A549 (cell line): ENCODE measurements around the gene PLA2G10. TPM values are rescaled to one million over a fixed set of nuclear protein-coding genes. Genes with fewer than 3 reads are reported as not detected.

ENCODE experiments used
- ATAC-seq, 2 experiments: fragments of 200-7000 bp in 1 of 2; fragments of >200 bp in 1 of 2; cut with Nextera tagmentation in 1 of 2; cut with Tn5 transposase in 1 of 2; 3 replicates each; pipeline versions ENCODE4 v1.8.0 to v1.9.1; 2018 to 2020; ENCODE audit warnings: mild to moderate bottlenecking in 1 of 2, moderate library complexity in 1 of 2
- CTCF ChIA-PET: fragments of 300-600 bp; sonication (Branson Sonifier 250); formaldehyde crosslinking; extraction: SDS; loops from one replicate; lab custom pipeline; 2021; ENCODE audit warnings: antibody characterized with exemption, inconsistent platforms; lab: Yijun Ruan, JAX
- POLR2A ChIA-PET: fragments of 350-600 bp; formaldehyde crosslinking; extraction: SDS; loops from one replicate; lab custom pipeline; 2021; ENCODE audit warnings: antibody characterized with exemption, inconsistent platforms; lab: Yijun Ruan, JAX
- DNase-seq, 2 experiments: peaks; one replicate each; pipeline versions ENCODE4 v3.0.0 to v3.0.0-alpha.2; 2011 to 2016; ENCODE audit warnings: low read depth in 1 of 2, low spot score in 1 of 2
- FAIRE-seq: peaks from 2 replicates; lab custom pipeline; 2011; peaks lifted over from hg19 to GRCh38; lab: Jason Lieb, UNC
- H3K27ac ChIP-seq, 2 experiments: fragments of >200 bp; sonication (Bioruptor Twin); formaldehyde crosslinking; 3 replicates each; pipeline ENCODE4 v1.5.1; 2016 to 2017
- H3K4me1 ChIP-seq: fragments of >200 bp; sonication (Bioruptor Twin); formaldehyde crosslinking; 3 replicates; pipeline ENCODE4 v1.6.1; 2016
- H3K4me2 ChIP-seq: fragments of >200 bp; sonication (Bioruptor Twin); formaldehyde crosslinking; 3 replicates; pipeline ENCODE4 v1.6.1; 2016
- H3K4me3 ChIP-seq: fragments of >200 bp; sonication (Bioruptor Twin); formaldehyde crosslinking; 3 replicates; pipeline ENCODE4 v1.5.1; 2016
- H3K9me3 ChIP-seq: fragments of >200 bp; sonication (Bioruptor Twin); formaldehyde crosslinking; 3 replicates; pipeline ENCODE4 v1.6.1; 2016
- CBX2 ChIP-seq: fragments of 200-600 bp; sonication (generic); IDR thresholded peaks from 2 replicates; pipeline ENCODE4 v1.6.1; 2016; ENCODE audit warnings: low read depth, mild to moderate bottlenecking, borderline replicate concordance
- CEBPB ChIP-seq, 2 experiments: fragments of >200 bp in 1 of 2; sonication (Bioruptor Twin) in 1 of 2; formaldehyde crosslinking in 1 of 2; IDR thresholded peaks; 2 replicates each; pipeline ENCODE4 v1.6.1; 2012 to 2016
- EP300 ChIP-seq, 2 experiments: fragments of >200 bp; sonication (Bioruptor Twin); formaldehyde crosslinking; IDR thresholded peaks; 2 replicates in 1 of 2; 3 replicates in 1 of 2; pipeline ENCODE4 v1.6.1; 2016 to 2017
- ESRRA ChIP-seq: fragments of 150-350 bp; IDR thresholded peaks from 2 replicates; pipeline ENCODE4 v1.6.1; 2014; ENCODE audit warnings: mild to moderate bottlenecking, low read length, borderline replicate concordance
- FOSB ChIP-seq: fragments of 250-450 bp; sonication (Bioruptor Pico); IDR thresholded peaks from 2 replicates; pipeline ENCODE4 v1.5.0; 2020; ENCODE audit warnings: mild to moderate bottlenecking, moderate library complexity
- FOXS1 ChIP-seq: fragments of 250-450 bp; sonication (Bioruptor Pico); IDR thresholded peaks from 2 replicates; pipeline ENCODE4 v1.5.0; 2020; ENCODE audit warnings: mild to moderate bottlenecking, moderate library complexity
- GATA3 ChIP-seq: IDR thresholded peaks from 2 replicates; pipeline ENCODE4 v1.6.1; 2012; ENCODE audit warnings: borderline replicate concordance
- HOXB5 ChIP-seq: fragments of 250-450 bp; sonication (Bioruptor Pico); IDR thresholded peaks from 2 replicates; pipeline ENCODE4 v1.5.0; 2020; ENCODE audit warnings: mild to moderate bottlenecking, moderate library complexity
- KDM1A ChIP-seq: fragments of 200-600 bp; sonication (generic); IDR thresholded peaks from 2 replicates; pipeline ENCODE4 v1.6.1; 2016; ENCODE audit warnings: low read depth, mild to moderate bottlenecking
- KDM5A ChIP-seq: fragments of 200-600 bp; sonication (generic); IDR thresholded peaks from 2 replicates; pipeline ENCODE4 v1.6.1; 2016; ENCODE audit warnings: antibody characterized with exemption, mild to moderate bottlenecking
- MAZ ChIP-seq: fragments of 150-350 bp; IDR thresholded peaks from 2 replicates; pipeline ENCODE4 v1.6.1; 2014; ENCODE audit warnings: antibody characterized with exemption, low read depth, low read length, borderline replicate concordance
- NFE2L2 ChIP-seq: fragments of 150-350 bp; conservative IDR thresholded peaks from 2 replicates; pipeline ENCODE4 v1.6.1; 2014; ENCODE audit warnings: low read length
- NR3C1 ChIP-seq: fragments of >200 bp; sonication (Bioruptor Twin); formaldehyde crosslinking; IDR thresholded peaks from 3 replicates; pipeline ENCODE4 v1.6.1; 2017
- RARB ChIP-seq: fragments of 250-450 bp; sonication (Bioruptor Pico); IDR thresholded peaks from 2 replicates; pipeline ENCODE4 v1.8.0; 2021; ENCODE audit warnings: mild to moderate bottlenecking, moderate library complexity
- RNF2 ChIP-seq: fragments of 200-600 bp; sonication (generic); IDR thresholded peaks from 2 replicates; pipeline ENCODE4 v1.6.1; 2016; ENCODE audit warnings: low read depth, mild to moderate bottlenecking, antibody characterized with exemption, moderate library complexity, borderline replicate concordance
- SMC3 ChIP-seq: fragments of >200 bp; sonication (Bioruptor Twin); formaldehyde crosslinking; IDR thresholded peaks from 3 replicates; pipeline ENCODE4 v1.6.1; 2018; ENCODE audit warnings: inconsistent platforms
- SREBF2 ChIP-seq: fragments of 450-650 bp; IDR thresholded peaks from 2 replicates; pipeline ENCODE4 v1.6.1; 2014; ENCODE audit warnings: mild to moderate bottlenecking, moderate library complexity
- ZFP36 ChIP-seq: fragments of 450-650 bp; IDR thresholded peaks from 2 replicates; pipeline ENCODE4 v1.6.1; 2014; ENCODE audit warnings: borderline replicate concordance; ENCODE audit not compliant: partially characterized antibody
- ZSCAN20 ChIP-seq: fragments of 250-450 bp; sonication (Bioruptor Pico); IDR thresholded peaks from 2 replicates; pipeline ENCODE4 v1.8.0; 2022; ENCODE audit warnings: mild to moderate bottlenecking, moderate library complexity
- WGBS: methylation state at CpG from one replicate; pipeline ENCODE4 v1.1.6; 2017; ENCODE audit errors: missing lambda C conversion rate; 5-methylcytosine and 5-hydroxymethylcytosine counted together
- polyA plus RNA-seq, 4 experiments: library from polyadenylated mRNA; depleted of rRNA in 3 of 4; stranded (reverse); fragments of >200 nt; fragmentation: RNase III in 1 of 4; extraction: RNeasy Plus Mini Kit Qiagen cat#74134 plus additional on column Dnase treatment in 1 of 4; gene quantifications; 2 replicates in 3 of 4; 3 replicates in 1 of 4; pipeline ENCODE4 v1.2.3, GENCODE V29; 2011 to 2017
- TF ChIP-seq, protein P1 (sequence below): IDR thresholded peaks from 2 replicates; pipeline ENCODE4 v1.6.1; 2012
- TF ChIP-seq, protein P2 (sequence below): fragments of 450-650 bp; IDR thresholded peaks from 2 replicates; pipeline ENCODE4 v1.6.1; 2014; ENCODE audit warnings: antibody characterized with exemption
- TF ChIP-seq, protein P3 (sequence below): fragments of 250-450 bp; sonication (Bioruptor Pico); IDR thresholded peaks from 2 replicates; pipeline ENCODE4 v1.5.0; 2021; ENCODE audit warnings: mild to moderate bottlenecking, moderate library complexity, borderline replicate concordance
- TF ChIP-seq, protein P4 (sequence below): IDR thresholded peaks from 2 replicates; pipeline ENCODE4 v1.6.1; 2012
- TF ChIP-seq, protein P5 (sequence below): IDR thresholded peaks from 2 replicates; pipeline ENCODE4 v1.6.1; 2012; ENCODE audit warnings: low read depth, borderline replicate concordance
- TF ChIP-seq, protein P6 (sequence below): fragments of 150-350 bp; IDR thresholded peaks from 2 replicates; pipeline ENCODE4 v1.6.1; 2014; ENCODE audit warnings: low read depth, mild to moderate bottlenecking, low read length

PLA2G10 gene
- polyA plus RNA-seq, 2 of the 4 experiments (the other 2 are of a cell fraction): 0.52 to 0.70 TPM

DNA sequence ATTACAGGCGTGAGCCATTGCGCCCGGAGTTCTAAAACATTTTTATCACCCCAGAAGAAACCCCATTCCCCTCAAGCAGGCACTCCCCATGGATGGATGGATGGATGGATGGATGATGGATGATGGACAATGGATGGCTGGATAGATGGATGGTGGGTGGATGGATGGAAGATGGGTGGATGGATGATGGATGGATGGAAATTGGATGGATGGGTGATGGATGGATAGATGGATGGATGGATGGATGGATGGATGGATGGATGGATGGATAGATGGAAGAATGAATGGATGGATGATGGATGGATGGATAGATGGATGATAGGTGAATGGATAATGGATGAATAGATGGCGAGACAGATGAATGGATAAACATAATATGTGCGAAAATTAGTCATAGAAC lies 16.5 kb downstream of the PLA2G10 start (continued):
- TF ChIP-seq, protein P1, sequence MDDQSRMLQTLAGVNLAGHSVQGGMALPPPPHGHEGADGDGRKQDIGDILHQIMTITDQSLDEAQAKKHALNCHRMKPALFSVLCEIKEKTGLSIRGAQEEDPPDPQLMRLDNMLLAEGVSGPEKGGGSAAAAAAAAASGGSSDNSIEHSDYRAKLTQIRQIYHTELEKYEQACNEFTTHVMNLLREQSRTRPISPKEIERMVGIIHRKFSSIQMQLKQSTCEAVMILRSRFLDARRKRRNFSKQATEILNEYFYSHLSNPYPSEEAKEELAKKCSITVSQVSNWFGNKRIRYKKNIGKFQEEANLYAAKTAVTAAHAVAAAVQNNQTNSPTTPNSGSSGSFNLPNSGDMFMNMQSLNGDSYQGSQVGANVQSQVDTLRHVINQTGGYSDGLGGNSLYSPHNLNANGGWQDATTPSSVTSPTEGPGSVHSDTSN: no peak
- TF ChIP-seq KDM1A (no peak), ZFP36 (no peak), SMC3 (no peak), CEBPB (IDR thresholded peaks at IDR 0.05) (no peak)
- TF ChIP-seq, protein P2, sequence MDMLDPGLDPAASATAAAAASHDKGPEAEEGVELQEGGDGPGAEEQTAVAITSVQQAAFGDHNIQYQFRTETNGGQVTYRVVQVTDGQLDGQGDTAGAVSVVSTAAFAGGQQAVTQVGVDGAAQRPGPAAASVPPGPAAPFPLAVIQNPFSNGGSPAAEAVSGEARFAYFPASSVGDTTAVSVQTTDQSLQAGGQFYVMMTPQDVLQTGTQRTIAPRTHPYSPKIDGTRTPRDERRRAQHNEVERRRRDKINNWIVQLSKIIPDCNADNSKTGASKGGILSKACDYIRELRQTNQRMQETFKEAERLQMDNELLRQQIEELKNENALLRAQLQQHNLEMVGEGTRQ: no peak

DNA sequence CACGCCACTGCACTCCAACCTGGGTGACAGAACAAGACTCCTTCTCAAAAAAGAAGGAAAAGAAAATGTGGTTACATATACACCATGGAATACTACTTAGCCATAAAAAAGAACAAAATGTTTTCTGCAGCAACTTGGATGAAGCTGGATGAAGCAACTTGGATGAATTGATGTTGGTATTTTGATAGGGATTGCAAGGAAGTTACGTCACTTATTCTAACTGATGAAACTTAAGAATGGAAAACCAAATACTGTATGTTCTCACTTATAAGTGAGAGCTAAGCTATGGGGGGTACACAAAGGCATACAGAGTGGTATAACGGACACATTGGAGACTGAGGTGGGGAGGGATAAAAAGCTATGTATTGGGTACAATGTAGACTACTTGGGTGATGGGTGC lies 17.5 kb downstream of the PLA2G10 start:
- Histone ChIP-seq H3K4me2 (no peak overlapping the region), H3K4me1 (peaks cover 12% of the 10 kb centered on the region; the same call in 2 of the 3 replicates), H3K4me3 (no peak overlapping the region), H3K27ac (no peak overlapping the region), H3K9me3 (no peaks in the 10 kb centered on the region)
- no peak for ATAC-seq
- WGBS: 68% methylated on average over 3 of the region's 3 CpGs
- no peak for FAIRE-seq
- ChIA-PET CTCF (no interaction called here), POLR2A (no interaction called here)
- DNase-seq: no peak
- 0 out of 2 replicates have a peak, but pooled peaks have one; percentile 17 for TF ChIP-seq KDM1A
- TF ChIP-seq GATA3: no peak

DNA sequence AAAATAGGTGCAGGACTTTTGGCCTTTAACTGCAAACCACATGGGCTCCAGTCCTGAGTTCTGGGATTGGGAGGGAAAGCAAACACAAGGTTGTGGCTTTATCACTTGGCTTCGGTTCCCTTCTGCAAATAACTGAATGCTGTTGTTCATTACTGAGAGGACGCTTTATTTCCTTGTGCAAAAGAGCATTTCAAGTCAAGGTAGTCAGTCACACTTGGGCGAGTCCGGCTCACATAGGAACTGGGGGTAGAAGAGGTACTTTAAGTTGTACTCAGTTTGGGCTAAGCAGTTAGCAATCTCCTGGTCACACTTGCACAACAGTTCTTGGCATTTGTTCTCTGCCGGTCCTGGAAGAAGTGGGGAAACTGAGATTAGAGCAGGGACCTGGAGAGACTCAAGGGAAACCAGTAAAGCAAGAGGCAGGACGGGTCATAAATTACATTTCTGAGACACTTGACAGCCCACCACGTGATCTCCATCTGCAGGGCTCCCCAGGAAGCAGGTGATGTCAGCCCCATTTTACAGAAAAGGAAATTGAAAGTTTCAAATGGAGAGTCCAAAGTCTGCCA lies 21.6 kb downstream of the PLA2G10 start:
- ATAC-seq: peak in 1 of 2 experiments; percentile 21; a peak in 2 of 6 replicates
- no peak overlapping the region for H3K4me2 ChIP-seq
- POLR2A ChIA-PET: no interaction called here
- CTCF ChIA-PET: no interaction called here
- H3K4me3 ChIP-seq: no peak overlapping the region
- peaks cover 12% of the 10 kb centered on the region; the same call in 2 of the 3 replicates for H3K4me1 ChIP-seq
- WGBS: 46% methylated on average over 7 of the region's 7 CpGs
- H3K27ac ChIP-seq: no peak overlapping the region
- no peak for FAIRE-seq
- TF ChIP-seq NFE2L2 (no peak), KDM1A (no peak), RNF2 (no peak), SREBF2 (no peak), FOSB (CRISPR knock-in tag) (no peak), EP300 (IDR thresholded peaks at IDR 0.05) (no peak), MAZ (no peak), ESRRA (no peak), HOXB5 (no peak), FOXS1 (CRISPR knock-in tag) (no peak), RARB (CRISPR knock-in tag) (no peak), NR3C1 (no peak), KDM5A (no peak), CBX2 (no peak), ZSCAN20 (CRISPR knock-in tag) (no peak)
- TF ChIP-seq, protein P3, sequence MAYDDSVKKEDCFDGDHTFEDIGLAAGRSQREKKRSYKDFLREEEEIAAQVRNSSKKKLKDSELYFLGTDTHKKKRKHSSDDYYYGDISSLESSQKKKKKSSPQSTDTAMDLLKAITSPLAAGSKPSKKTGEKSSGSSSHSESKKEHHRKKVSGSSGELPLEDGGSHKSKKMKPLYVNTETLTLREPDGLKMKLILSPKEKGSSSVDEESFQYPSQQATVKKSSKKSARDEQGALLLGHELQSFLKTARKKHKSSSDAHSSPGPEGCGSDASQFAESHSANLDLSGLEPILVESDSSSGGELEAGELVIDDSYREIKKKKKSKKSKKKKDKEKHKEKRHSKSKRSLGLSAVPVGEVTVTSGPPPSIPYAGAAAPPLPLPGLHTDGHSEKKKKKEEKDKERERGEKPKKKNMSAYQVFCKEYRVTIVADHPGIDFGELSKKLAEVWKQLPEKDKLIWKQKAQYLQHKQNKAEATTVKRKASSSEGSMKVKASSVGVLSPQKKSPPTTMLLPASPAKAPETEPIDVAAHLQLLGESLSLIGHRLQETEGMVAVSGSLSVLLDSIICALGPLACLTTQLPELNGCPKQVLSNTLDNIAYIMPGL (CRISPR knock-in tag): no peak
- TF ChIP-seq, protein P4, sequence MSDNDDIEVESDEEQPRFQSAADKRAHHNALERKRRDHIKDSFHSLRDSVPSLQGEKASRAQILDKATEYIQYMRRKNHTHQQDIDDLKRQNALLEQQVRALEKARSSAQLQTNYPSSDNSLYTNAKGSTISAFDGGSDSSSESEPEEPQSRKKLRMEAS: no peak
- TF ChIP-seq, protein P5, sequence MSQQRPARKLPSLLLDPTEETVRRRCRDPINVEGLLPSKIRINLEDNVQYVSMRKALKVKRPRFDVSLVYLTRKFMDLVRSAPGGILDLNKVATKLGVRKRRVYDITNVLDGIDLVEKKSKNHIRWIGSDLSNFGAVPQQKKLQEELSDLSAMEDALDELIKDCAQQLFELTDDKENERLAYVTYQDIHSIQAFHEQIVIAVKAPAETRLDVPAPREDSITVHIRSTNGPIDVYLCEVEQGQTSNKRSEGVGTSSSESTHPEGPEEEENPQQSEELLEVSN: no peak
- TF ChIP-seq, protein P6, sequence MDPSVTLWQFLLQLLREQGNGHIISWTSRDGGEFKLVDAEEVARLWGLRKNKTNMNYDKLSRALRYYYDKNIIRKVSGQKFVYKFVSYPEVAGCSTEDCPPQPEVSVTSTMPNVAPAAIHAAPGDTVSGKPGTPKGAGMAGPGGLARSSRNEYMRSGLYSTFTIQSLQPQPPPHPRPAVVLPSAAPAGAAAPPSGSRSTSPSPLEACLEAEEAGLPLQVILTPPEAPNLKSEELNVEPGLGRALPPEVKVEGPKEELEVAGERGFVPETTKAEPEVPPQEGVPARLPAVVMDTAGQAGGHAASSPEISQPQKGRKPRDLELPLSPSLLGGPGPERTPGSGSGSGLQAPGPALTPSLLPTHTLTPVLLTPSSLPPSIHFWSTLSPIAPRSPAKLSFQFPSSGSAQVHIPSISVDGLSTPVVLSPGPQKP: no peak
- no peaks in the 10 kb centered on the region for H3K9me3 ChIP-seq
- peak in 1 of 2 experiments; percentile 20 for DNase-seq
